ENCODE data around the gene PLCL1.

The PLCL1 gene

GRCh38 chr2:197930570-197931278 lies 126.3 kb downstream of the PLCL1 start:
- Histone ChIP-seq H3K4me1 (ENCODE audit: control insufficient read depth in 1 of 2, insufficient read depth in 2 of 2, low read length in 2 of 2) (peaks cover 0 to 8% of the 10 kb centered on the region in 2 donors), H3K4me3 (ENCODE audit: low read depth in 1 of 2, low read length in 2 of 2) (no peak overlapping the region), H3K27ac (ENCODE audit: low read length) (no peak overlapping the region), H3K27me3 (ENCODE audit: low read depth, low read length) (no peaks in the 10 kb centered on the region), H3K9me3 (ENCODE audit: control insufficient read depth in 1 of 2, low read length in 2 of 2) (no peaks in the 10 kb centered on the region), H3K36me3 (ENCODE audit: control insufficient read depth in 1 of 2, insufficient read depth in 2 of 2, low read length in 2 of 2) (no peaks in the 10 kb centered on the region)

GRCh38 chr2:197931661-197932312 lies 127.4 kb downstream of the PLCL1 start:
- Histone ChIP-seq H3K36me3 (ENCODE audit: control insufficient read depth in 1 of 2, insufficient read depth in 2 of 2, low read length in 2 of 2) (no peaks in the 10 kb centered on the region), H3K27ac (ENCODE audit: low read length) (no peak overlapping the region), H3K27me3 (ENCODE audit: low read depth, low read length) (no peaks in the 10 kb centered on the region), H3K4me1 (ENCODE audit: control insufficient read depth in 1 of 2, insufficient read depth in 2 of 2, low read length in 2 of 2) (peaks cover 0 to 8% of the 10 kb centered on the region in 2 donors), H3K4me3 (ENCODE audit: low read depth in 1 of 2, low read length in 2 of 2) (no peak overlapping the region), H3K9me3 (ENCODE audit: control insufficient read depth in 1 of 2, low read length in 2 of 2) (no peaks in the 10 kb centered on the region)

- H3K9me3 ChIP-seq (ENCODE audit: control insufficient read depth in 1 of 2, low read length in 2 of 2) = no peaks in the 10 kb centered on the region
- peaks cover 0 to 8% of the 10 kb centered on the region in 2 donors for H3K4me1 ChIP-seq (ENCODE audit: control insufficient read depth in 1 of 2, insufficient read depth in 2 of 2, low read length in 2 of 2)
- H3K27me3 ChIP-seq (ENCODE audit: low read depth, low read length) = no peaks in the 10 kb centered on the region
- no peak overlapping the region for H3K27ac ChIP-seq (ENCODE audit: low read length)
- H3K4me3 ChIP-seq (ENCODE audit: low read depth in 1 of 2, low read length in 2 of 2) = no peak overlapping the region
- no peaks in the 10 kb centered on the region for H3K36me3 ChIP-seq (ENCODE audit: control insufficient read depth in 1 of 2, insufficient read depth in 2 of 2, low read length in 2 of 2)
Measured at GRCh38 chr2:197932374-197932773, 128.0 kb downstream of the PLCL1 start.

GRCh38 chr2:197934261-197934933 lies 130.0 kb downstream of the PLCL1 start:
- Histone ChIP-seq H3K36me3 (ENCODE audit: control insufficient read depth in 1 of 2, insufficient read depth in 2 of 2, low read length in 2 of 2) (no peaks in the 10 kb centered on the region), H3K4me3 (ENCODE audit: low read depth in 1 of 2, low read length in 2 of 2) (no peak overlapping the region)

GRCh38 chr2:197934934-197935289 lies 130.5 kb downstream of the PLCL1 start:
- no peak overlapping the region for H3K27ac ChIP-seq (ENCODE audit: low read length)
- no peaks in the 10 kb centered on the region for H3K27me3 ChIP-seq (ENCODE audit: low read depth, low read length)
- H3K9me3 ChIP-seq (ENCODE audit: control insufficient read depth in 1 of 2, low read length in 2 of 2) = no peaks in the 10 kb centered on the region
- H3K4me3 ChIP-seq (ENCODE audit: low read depth in 1 of 2, low read length in 2 of 2) = no peak overlapping the region
- H3K36me3 ChIP-seq (ENCODE audit: control insufficient read depth in 1 of 2, insufficient read depth in 2 of 2, low read length in 2 of 2) = no peaks in the 10 kb centered on the region
- no peaks in the 10 kb centered on the region for H3K4me1 ChIP-seq (ENCODE audit: control insufficient read depth in 1 of 2, insufficient read depth in 2 of 2, low read length in 2 of 2)

More at GRCh38 chr2:197934261-197934933, 130.0 kb downstream of the PLCL1 start:
- Histone ChIP-seq H3K27me3 (ENCODE audit: low read depth, low read length) (no peaks in the 10 kb centered on the region), H3K9me3 (ENCODE audit: control insufficient read depth in 1 of 2, low read length in 2 of 2) (no peaks in the 10 kb centered on the region), H3K27ac (ENCODE audit: low read length) (no peak overlapping the region), H3K4me1 (ENCODE audit: control insufficient read depth in 1 of 2, insufficient read depth in 2 of 2, low read length in 2 of 2) (no peaks in the 10 kb centered on the region)

- Histone ChIP-seq H3K4me1 (ENCODE audit: control insufficient read depth in 1 of 2, insufficient read depth in 2 of 2, low read length in 2 of 2) (no peaks in the 10 kb centered on the region), H3K4me3 (ENCODE audit: low read depth in 1 of 2, low read length in 2 of 2) (no peak overlapping the region), H3K36me3 (ENCODE audit: control insufficient read depth in 1 of 2, insufficient read depth in 2 of 2, low read length in 2 of 2) (no peaks in the 10 kb centered on the region), H3K27ac (ENCODE audit: low read length) (no peak overlapping the region), H3K27me3 (ENCODE audit: low read depth, low read length) (no peaks in the 10 kb centered on the region), H3K9me3 (ENCODE audit: control insufficient read depth in 1 of 2, low read length in 2 of 2) (no peaks in the 10 kb centered on the region)
Measured at GRCh38 chr2:197937814-197938213, 133.4 kb downstream of the PLCL1 start.

GRCh38 chr2:197938555-197938954 lies 134.2 kb downstream of the PLCL1 start:
- no peak overlapping the region for H3K27ac ChIP-seq (ENCODE audit: low read length)
- no peak overlapping the region for H3K4me3 ChIP-seq (ENCODE audit: low read depth in 1 of 2, low read length in 2 of 2)
- no peaks in the 10 kb centered on the region for H3K36me3 ChIP-seq (ENCODE audit: control insufficient read depth in 1 of 2, insufficient read depth in 2 of 2, low read length in 2 of 2)
- no peaks in the 10 kb centered on the region for H3K27me3 ChIP-seq (ENCODE audit: low read depth, low read length)
- H3K4me1 ChIP-seq (ENCODE audit: control insufficient read depth in 1 of 2, insufficient read depth in 2 of 2, low read length in 2 of 2) = no peaks in the 10 kb centered on the region
- H3K9me3 ChIP-seq (ENCODE audit: control insufficient read depth in 1 of 2, low read length in 2 of 2) = no peaks in the 10 kb centered on the region

- Histone ChIP-seq H3K4me3 (ENCODE audit: low read depth in 1 of 2, low read length in 2 of 2) (no peak overlapping the region), H3K27me3 (ENCODE audit: low read depth, low read length) (no peaks in the 10 kb centered on the region), H3K27ac (ENCODE audit: low read length) (no peak overlapping the region), H3K4me1 (ENCODE audit: control insufficient read depth in 1 of 2, insufficient read depth in 2 of 2, low read length in 2 of 2) (no peaks in the 10 kb centered on the region), H3K9me3 (ENCODE audit: control insufficient read depth in 1 of 2, low read length in 2 of 2) (no peaks in the 10 kb centered on the region), H3K36me3 (ENCODE audit: control insufficient read depth in 1 of 2, insufficient read depth in 2 of 2, low read length in 2 of 2) (no peaks in the 10 kb centered on the region)
Measured at GRCh38 chr2:197939787-197940186, 135.4 kb downstream of the PLCL1 start.

- no peak overlapping the region for H3K27ac ChIP-seq (ENCODE audit: low read length)
- no peaks in the 10 kb centered on the region for H3K27me3 ChIP-seq (ENCODE audit: low read depth, low read length)
- no peaks in the 10 kb centered on the region for H3K36me3 ChIP-seq (ENCODE audit: control insufficient read depth in 1 of 2, insufficient read depth in 2 of 2, low read length in 2 of 2)
- H3K4me3 ChIP-seq (ENCODE audit: low read depth in 1 of 2, low read length in 2 of 2) = no peak overlapping the region
- no peaks in the 10 kb centered on the region for H3K9me3 ChIP-seq (ENCODE audit: control insufficient read depth in 1 of 2, low read length in 2 of 2)
- H3K4me1 ChIP-seq (ENCODE audit: control insufficient read depth in 1 of 2, insufficient read depth in 2 of 2, low read length in 2 of 2) = no peaks in the 10 kb centered on the region
Measured at GRCh38 chr2:197940382-197940781, 136.0 kb downstream of the PLCL1 start.

- Histone ChIP-seq H3K36me3 (ENCODE audit: control insufficient read depth in 1 of 2, insufficient read depth in 2 of 2, low read length in 2 of 2) (no peaks in the 10 kb centered on the region), H3K27me3 (ENCODE audit: low read depth, low read length) (no peaks in the 10 kb centered on the region), H3K9me3 (ENCODE audit: control insufficient read depth in 1 of 2, low read length in 2 of 2) (no peaks in the 10 kb centered on the region), H3K4me3 (ENCODE audit: low read depth in 1 of 2, low read length in 2 of 2) (no peak overlapping the region), H3K27ac (ENCODE audit: low read length) (no peak overlapping the region), H3K4me1 (ENCODE audit: control insufficient read depth in 1 of 2, insufficient read depth in 2 of 2, low read length in 2 of 2) (no peaks in the 10 kb centered on the region)
Measured at GRCh38 chr2:197941715-197942114, 137.3 kb downstream of the PLCL1 start.

GRCh38 chr2:197943731-197944130 lies 139.3 kb downstream of the PLCL1 start:
- Histone ChIP-seq H3K36me3 (ENCODE audit: control insufficient read depth in 1 of 2, insufficient read depth in 2 of 2, low read length in 2 of 2) (no peaks in the 10 kb centered on the region), H3K4me1 (ENCODE audit: control insufficient read depth in 1 of 2, insufficient read depth in 2 of 2, low read length in 2 of 2) (no peaks in the 10 kb centered on the region), H3K4me3 (ENCODE audit: low read depth in 1 of 2, low read length in 2 of 2) (no peak overlapping the region), H3K9me3 (ENCODE audit: control insufficient read depth in 1 of 2, low read length in 2 of 2) (no peaks in the 10 kb centered on the region), H3K27ac (ENCODE audit: low read length) (no peak overlapping the region), H3K27me3 (ENCODE audit: low read depth, low read length) (no peaks in the 10 kb centered on the region)
